HG02981 (cell line): ENCODE measurements around the gene FAS.

Experiments
- ATAC-seq: cut with Tn5 transposase; IDR thresholded peaks from one replicate; pipeline ENCODE4 v1.9.1; 2021; ENCODE audit warnings: mild to moderate bottlenecking, moderate library complexity; ENCODE audit not compliant: unreplicated experiment

The FAS gene

GRCh38 chr10:89032141-89032891, 41.7 kb downstream of the FAS start:
- no peak for ATAC-seq

- no peak for ATAC-seq
Observed at GRCh38 chr10:89035461-89035860, 44.9 kb downstream of the FAS start.

- no peak for ATAC-seq
Observed at GRCh38 chr10:89037096-89037495, 46.5 kb downstream of the FAS start.

DNA sequence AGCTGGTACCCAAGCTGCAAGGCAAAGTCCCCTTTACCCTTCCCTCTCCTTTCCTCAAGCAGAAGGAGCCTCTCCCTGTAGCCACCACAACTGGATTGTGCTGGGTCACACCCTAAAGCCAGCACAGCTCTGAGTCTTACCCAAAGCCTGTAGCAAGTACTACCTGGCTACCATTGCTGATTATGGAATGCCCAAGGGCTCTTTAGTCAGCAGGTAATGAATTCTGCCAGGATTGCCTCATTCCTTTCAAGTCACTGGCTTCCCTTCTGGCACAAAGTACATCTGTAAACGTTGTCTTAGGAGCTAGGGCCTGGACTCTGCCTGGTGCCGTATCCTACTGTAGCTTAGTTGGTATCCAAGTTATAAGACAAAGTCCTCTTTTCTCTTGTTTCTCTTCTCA, 52.0 kb downstream of the FAS start:
- no peak for ATAC-seq

- no peak for ATAC-seq
Observed at GRCh38 chr10:89043052-89043451, 52.5 kb downstream of the FAS start.

DNA sequence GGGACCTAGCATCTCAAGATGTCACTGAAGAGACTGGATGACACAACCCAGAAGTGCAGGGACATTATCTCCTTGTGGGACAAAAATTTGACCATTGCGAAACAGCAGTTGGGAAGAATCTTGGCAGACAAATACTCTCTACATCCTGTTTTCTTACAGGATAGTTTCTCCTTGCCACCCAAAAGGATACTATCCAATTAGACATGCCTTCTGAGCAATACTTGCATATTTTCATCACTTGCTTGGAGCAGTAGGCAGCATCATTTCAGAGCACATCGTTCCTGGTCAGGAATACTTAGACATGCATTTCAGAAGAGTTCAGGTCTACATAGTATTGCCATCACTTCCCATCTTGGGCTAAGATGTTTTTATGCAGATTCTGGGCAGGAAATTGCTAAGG, 56.8 kb downstream of the FAS start:
- ATAC-seq, result no peak

DNA sequence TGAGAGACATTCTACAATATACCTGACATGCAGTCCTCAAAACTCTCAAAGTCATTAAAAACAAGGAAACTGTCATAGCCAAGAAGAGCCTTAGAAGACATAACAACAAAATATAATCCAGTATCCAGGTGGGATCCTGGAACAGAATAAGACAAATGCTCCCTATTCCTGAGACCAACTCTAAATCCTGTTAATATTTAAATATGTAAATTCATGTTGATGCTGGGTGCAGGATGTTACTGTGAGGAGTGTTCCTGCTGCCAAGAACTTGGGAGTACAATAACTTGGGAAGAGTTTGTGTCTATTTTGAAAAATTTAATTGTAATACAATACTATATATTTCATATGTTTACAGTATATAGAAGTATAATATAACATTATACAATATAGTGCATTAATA, 61.0 kb downstream of the FAS start:
- ATAC-seq, result no peak

DNA sequence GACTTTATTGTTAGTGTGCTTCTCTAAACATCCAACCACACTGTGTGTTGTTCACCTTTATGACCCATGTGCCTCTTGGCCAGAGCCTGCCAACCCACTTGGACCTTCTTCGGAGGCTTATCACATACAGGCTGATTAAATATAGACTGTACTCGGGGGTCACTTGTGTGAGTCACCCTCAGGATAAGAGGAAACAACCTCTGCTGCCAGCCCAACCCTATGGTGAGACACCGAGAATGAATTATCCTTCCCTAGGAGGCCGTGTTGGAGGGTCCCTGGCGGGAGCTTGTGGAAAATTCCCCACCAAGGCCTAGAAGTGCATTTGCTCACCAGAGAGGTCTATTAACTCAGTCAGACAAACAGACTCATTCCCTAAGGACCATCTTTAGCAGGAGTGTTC, 63.0 kb downstream of the FAS start:
- no peak for ATAC-seq

DNA sequence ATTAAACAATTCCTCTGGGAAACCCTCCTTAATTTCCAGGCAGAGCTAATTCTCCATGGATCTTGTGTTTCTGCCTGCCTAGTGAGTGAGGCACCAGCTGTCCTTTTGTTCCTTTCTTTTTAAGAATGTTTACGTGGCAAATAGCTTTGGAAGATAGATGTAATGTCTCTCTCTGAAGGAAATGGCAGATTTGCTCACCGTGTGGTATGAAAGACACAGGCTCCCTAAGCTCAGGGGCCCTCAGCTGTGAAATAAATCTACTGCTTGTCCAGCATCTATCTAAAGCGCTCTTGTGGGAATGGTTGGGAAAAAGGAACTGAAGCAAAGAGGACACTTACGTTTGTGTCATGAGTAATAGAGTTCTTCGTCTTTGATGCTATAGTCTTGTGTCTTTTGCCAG, 64.6 kb downstream of the FAS start:
- no peak for ATAC-seq

DNA sequence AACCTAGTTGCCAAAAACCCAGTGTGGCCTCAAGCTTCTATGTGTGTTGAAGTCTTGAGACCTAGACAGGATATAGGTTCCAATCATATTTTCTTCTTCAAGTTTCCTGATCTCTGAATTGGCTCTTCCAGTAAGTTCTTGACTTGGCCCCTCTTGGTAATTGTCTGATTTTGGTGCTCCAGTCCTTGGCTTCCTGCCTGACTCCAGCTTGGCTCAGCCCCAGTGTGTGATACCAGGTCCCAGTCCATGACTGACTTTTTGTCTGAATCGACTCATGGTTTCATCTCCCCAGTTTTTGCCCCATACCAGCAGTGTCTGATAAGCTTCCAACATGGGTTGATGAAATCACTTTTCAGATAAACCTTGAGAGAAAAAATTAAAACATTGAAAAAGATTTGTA, 72.3 kb downstream of the FAS start:
- ATAC-seq, result no peak

DNA sequence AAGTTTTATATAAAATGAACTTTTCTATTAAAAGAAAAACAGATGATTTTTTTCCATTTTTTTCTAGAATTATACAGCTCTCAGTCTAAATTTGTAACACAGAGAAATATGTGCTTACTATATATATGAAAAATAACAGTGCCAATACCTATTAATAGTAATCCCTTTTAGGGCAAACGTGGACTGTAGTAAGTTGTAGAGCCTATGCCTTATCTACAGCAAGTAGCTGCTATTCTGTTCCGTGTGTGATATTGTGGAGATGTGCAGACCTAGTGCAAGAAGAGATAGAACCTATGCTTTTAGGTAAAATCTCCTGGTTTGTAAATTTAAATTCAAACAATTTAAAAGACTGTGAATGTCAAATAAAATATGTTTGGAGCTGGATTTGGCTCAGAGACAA, 72.9 kb downstream of the FAS start:
- no peak for ATAC-seq

GRCh38 chr10:89064748-89065147, 74.2 kb downstream of the FAS start:
- ATAC-seq, result no peak
